GM18511 (cell line): Measurements from ENCODE around the gene LAMTOR4.

ENCODE experiments used
- ATAC-seq: cut with Tn5 transposase; IDR thresholded peaks from one replicate; pipeline ENCODE4 v1.9.1; 2021; ENCODE audit warnings: mild to moderate bottlenecking, moderate library complexity; ENCODE audit not compliant: unreplicated experiment

The LAMTOR4 gene

DNA sequence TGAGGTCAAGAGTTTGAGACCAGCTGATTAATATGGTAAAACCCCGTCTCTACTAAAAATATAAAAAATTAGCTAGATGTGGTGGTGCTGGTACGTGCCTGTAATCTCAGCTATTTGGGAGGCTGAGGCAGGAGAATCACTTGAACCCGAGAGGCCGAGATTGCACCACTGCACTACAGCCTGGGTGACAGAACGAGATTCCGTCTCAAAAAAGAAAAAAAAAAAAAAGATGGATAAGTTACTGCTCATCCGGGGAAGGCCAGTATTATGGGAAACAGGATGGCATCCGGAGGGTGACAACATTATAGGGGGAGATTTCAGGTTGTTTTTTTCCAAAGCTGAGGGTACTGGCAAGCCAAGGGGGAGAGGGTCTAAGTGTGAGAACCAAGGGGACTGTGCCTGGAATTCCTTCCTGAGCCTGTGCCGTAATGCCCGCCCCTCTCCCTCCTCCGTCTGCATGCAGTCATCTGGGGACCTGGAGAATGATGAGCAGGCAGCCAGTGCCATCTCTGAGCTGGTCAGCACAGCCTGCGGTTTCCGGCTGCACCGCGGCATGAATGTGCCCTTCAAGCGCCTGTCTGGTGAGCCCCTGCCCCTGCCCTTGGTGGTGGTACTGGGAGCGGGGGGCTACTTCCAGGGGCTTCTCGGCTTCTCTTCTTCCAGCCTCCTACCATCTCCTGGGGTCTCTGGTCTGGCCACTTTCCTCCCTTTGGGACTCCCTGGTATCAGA, 4.4 kb downstream of the LAMTOR4 start:
- no peak for ATAC-seq

DNA sequence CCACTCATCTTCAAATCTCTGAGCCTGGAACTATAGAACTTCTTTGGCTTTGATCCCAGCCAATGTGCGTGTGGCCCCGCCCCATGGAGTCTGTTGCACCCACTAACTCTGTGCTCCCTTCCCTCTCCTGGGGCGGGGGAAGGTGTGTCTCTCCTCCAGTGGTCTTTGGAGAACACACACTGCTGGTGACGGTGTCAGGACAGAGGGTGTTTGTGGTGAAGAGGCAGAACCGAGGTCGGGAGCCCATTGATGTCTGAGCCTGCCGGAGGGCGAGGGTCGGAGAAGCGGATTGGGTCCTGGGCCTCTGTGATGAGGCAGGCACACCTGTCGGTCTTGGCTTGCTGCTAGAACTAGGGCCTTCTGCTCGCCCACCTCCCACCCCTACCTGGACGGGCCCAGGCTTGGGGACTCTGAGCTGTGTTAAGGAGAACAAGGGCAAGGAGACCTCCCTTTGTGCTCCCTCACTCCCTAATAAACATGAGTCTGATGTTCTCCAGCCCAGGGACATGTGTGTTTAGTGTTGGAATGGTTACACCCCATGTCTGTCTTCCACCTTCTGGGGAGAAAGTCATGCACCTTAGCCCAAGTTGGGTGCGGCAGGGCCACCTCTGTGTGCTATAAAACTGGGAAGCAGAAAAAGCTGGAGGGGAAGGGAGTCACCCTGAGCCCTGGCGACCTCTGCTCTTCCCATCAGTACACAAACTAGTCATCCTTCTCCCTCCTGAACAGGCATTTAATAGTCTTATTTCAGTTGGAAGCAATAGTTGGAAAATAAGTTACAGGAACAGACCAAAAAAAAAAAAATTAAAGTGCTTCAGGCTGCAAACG, 5.2 kb downstream of the LAMTOR4 start:
- ATAC-seq: no peak

DNA sequence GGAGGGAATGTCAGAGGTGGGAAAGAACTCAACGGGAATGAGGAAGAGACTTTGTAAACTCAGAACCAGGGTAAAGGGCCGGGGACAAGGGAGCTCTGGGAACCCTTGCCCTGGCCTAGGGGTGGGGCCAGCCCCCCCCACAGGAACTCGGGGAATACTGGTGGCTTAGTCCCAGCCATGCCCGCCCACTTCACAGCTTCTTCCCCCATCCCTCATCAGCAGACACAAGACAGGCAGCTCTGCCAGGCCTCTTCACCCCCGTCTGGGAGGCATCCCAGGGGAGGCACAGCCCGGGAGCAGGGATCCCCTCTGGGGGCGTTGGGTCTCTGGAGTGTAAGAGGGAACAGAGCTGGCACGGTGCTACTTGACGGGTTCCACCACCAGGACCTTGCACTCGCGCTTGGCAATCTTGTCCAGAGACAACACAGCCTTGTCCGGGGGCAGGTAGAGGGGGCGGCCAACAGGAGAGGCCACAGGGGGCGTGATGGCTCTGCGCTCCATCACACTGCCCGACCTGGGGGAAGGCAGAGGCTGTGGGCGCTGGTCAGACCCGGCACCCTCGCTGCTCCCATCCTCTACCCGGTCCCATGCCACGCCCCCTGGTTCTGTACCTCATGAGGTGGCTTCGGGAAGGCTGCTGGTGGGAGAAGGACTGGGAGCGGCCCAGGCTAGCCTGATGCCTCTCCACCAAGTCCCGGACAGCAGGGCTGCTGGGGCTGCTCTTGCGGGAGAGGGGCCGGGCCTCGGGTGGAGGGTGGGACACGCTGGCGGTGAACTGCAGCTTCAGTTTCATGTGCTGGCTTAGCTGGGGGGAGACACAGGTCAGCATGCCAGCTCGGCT, 6.2 kb downstream of the LAMTOR4 start:
- ATAC-seq: no peak

DNA sequence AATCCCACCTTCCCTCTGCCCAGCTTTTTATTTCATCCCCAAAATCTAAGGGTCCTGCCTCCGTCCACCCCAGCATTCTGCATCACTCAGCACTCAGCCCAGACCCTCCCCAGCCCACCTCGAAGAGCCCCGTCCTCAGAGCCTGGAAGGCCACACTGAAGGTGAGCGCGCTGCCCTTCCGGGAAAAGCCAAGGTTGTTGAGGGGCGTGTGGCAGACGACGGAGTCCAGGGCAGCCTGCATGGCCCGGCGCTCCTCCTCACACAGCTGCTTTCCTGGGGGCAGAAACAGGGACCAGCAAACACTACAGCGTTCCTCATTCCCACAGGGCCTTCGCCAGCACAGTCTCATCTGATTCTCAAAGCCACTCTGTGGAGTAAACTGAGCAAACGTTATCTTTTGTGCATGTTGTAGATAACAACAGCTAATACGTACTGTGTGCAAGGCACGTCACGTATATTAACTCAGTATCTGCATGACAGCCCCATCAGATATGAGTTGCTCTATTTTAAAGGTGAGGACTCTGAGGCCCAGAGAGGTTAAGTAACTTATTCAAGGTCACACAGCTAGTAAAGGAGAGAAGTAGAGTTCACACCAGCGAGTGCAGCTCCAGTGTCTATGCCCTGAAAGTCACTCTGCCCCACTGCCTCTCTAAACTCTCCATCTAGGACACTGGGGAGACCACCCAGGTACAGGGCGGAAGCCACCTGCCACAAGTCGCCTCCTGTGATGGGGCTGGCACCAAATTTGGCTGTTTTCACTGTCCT, 7.0 kb downstream of the LAMTOR4 start:
- no peak for ATAC-seq

DNA sequence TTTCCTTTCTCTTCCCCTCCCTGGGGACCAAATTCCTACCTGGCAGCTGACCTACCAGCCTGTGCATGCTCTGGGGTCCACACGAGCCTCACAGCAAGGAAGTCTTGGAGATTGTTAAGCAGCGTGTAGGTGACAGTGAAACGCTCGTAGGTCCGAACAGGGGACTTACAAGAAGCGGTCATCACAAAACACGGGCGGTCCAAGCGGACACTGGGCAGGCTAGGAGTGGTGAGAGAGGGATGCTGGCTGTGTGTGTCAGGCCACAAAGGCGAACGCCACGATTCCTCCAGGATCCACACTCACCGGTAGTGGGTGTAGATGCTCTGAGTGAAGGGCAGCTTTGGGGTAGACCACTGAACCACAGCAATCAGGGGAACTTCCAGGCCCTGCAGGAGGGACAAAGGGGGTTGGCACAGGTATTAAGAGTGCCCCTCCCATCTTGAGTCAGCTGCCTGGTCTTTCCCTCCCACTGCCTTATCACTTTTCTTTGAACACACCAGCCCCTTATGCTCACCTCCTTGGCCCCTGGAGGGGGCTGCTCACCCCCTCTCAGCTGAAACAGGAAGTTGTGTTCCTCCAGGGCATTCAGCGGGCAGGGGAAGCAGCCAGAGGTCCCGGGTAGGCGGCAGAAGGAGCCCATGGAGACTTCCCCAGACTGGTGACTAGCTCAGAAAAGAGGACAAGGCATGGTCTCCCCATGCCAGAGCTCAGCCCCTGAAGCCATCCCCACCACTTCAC, 7.8 kb downstream of the LAMTOR4 start:
- no peak for ATAC-seq

DNA sequence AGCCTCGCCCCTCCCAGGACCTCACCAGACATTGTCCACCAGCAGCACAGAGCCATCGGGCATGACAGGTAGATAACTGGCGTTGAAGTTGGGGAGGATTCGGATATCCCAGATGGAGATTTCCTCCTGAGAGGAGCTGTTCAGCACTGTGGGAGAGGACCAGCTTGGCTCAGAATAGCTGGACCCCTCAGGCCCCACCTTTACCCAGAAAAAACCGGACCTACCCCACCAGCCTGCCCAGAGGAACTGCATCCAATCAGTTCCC, 8.3 kb downstream of the LAMTOR4 start:
- no peak for ATAC-seq

DNA sequence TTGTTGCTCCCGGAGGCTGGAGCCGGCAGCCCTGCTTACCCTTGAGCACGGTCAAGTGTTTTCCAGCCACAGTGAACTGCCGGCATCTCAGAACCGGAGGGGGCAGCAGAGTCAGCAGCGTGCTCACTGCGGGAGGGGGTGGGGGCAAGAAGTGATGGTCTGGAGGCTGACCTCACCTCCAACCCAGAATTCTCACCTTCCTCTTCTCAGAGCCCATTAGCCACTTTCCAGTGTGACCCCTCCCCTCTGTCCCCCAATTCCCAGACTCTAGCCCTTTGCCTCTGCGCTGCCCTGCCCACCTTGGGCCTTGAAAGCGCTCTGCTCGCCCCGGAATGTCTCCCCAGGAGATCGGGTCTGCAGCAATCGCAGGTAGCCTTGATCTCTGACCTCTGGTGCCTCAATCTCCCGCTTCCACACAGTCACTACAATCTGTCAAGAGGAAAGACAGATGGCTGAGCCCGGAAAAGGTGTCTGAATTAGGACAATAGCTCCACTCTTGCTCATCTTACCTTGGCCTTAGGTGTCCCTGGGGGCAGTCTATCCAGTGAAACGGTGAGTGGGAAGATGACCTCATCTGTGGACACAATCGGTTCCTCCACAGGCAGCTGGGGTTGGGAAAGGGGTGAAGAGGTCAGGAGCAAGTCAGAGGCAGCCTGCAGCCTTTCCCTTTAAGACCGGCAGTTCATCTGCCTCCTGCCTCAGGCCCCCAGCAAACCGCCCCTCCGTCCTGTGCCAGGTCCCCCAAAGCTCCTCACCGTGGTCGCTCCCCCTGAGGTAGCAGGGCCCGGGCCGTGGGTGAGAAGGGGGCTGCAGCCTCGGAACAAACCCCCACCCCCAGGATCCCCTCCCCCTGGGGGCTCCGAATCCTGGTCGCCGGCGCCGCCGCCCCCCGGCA, 8.9 kb downstream of the LAMTOR4 start:
- no peak for ATAC-seq

DNA sequence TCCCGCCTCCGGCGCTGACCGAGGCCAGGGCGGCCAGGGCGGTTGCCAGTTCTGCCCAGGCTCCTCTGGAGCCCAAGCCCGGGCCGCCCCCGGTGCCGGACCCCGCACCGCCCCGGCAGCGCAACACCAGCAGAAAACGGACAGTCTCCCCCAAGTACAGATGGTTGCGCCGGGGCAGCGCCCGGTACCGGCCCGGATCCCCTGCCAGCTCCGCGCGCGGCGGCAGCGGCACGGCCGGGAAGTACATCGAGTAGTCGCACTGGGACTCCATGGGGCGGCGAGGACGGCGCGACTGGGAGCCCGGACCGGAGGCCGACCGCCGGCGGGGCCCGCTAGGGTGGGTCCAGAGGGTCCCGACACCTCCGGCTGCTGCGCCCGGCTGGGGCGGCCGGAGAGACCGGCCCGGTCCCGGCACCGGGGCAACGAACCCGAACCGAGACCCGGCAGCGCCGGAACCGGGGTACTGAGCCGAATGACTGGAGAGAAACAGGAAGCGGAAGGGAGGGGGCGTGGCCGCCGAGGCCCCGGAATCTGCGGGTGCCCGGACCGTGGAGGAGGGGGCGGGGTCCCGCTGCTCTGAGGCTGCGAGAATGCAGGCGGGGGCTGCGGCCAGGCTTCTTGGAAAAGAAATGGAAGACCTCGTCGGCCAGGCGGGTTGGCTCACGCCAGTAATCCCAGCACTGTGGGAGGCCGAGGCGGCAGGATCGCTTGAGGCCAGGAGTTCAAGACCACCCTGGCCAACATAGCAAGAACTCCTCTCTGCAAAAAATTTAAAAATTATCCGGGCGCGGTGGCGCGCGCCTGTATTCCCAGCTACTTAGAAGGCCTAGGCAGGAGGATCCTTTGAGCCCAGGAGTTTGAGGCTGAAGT, 9.7 kb downstream of the LAMTOR4 start, which contains the start of gene TRAPPC14:
Gene TRAPPC14 (minus strand): TSS at position 495 of the 870 bp plus-strand sequence. CDS start 224 bp downstream, at position 271.
- peak; percentile 77 for ATAC-seq

DNA sequence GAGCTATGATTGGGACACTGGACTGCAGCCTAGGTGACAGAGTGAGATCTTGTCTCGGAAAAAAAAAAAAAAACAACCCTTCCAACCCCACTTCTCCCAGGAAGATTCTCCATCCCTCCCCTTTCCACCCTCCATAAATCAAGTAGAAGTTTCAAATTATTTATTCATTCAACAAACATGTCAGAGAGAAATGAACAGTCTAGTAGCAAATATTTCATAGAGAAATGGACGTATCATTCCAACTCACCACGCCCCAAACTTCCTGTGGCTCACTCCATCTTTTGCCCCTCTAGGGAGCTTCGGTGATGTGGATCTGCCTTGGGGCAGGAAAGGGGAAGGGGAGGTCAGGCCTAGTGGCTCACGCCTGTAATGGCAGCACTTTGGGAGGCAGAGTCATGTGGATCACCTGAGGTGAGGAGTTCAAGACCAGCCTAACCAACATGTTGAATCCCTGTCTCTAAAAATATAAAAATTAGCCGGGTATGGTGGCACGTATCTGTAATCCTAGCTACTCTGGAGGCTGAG, 10.4 kb downstream of the LAMTOR4 start:
- ATAC-seq: no peak

DNA sequence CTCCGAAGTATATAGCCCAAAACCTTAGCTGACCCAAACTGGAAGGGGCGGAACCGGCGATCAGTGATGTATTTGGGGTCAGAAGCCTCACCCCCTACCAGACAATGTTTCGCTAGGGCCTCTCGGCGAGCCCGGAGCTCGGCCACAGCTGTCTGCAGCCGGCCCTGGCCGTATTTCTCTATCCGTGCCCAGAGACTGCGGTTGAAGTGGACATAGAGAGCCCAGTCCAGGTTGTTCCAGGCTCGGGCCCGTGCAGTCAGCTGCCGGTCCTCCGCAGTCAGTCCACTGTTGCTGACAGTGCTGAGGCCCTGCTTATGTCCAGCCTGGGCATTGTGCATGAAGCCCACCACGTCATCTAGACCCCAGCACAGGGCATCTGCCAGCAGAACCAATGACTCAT, 11.3 kb downstream of the LAMTOR4 start:
- ATAC-seq: no peak

DNA sequence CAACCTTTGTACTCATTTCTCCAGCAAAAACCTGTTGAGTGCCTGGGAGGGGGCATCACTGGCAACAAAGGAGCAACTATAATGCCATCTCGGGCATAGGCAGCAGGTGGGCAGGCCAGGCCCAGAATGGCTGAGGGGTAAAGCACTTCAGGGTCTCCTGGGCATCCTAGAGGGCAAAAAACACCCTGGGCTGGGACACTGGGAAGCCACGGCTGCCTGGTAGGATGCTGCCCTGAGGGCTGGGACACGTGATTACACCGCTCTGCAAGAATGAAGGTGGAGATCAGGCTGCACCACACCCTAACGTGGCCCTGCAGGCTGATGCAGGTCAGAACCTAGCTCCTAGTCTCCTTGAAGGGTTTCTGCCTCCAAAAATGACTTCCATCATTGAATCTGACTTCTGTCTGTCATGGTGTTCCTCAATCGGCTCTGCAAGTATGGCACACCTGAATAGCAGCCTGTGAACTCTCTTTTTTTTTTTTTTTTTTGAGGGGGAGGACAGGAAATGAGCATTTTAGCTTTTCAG, 14.4 kb downstream of the LAMTOR4 start:
- ATAC-seq: no peak

DNA sequence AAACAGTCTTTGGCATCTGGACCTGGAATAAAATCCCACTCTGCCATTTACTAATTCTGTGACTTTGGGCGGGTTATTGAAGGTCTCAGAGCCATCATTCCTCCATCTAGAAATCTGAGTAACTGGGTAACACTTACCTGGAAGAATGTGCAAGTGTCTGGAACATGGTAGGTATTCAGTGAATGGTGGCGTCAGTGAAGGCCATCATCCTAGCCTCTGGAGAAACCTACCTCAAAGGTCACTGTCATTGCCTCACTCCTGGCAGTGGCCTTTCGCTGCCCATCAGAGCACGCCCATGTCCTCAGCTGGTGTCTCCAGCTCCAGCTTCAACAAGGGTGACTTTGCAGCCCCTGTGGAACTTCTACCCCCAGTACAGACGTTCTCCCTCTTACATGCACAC, 15.2 kb downstream of the LAMTOR4 start:
- no peak for ATAC-seq

DNA sequence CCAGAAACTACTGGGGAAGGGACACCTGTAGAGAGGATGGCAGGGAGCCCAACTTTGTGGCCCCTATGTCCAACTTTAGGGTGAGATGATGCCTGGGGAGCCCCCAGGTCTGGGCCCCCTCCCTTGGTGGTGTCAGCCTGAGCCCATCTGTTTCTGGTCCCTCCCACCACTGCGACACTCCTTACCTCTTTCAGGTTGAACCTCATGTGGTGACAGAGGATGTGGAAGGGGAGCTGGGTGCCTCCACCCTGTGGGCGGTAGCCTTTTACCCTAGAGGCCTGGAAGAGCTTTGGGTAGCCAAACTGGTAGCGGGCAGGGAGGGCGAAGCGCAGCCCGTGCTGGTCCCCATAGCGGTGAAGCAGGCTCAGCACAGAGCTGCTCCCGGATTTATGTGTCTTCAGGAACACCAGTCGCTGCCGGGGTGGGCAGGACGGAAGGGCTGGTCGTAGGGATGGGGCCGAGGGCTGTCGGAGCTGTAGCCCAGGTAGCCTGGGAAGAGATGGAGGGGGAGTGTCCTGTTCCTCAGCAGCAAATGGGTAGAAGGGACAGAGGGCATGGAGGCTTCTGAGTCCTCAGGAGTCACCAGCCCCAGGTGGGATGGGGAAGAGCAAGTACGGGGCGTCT, 17.7 kb downstream of the LAMTOR4 start:
- no peak for ATAC-seq

DNA sequence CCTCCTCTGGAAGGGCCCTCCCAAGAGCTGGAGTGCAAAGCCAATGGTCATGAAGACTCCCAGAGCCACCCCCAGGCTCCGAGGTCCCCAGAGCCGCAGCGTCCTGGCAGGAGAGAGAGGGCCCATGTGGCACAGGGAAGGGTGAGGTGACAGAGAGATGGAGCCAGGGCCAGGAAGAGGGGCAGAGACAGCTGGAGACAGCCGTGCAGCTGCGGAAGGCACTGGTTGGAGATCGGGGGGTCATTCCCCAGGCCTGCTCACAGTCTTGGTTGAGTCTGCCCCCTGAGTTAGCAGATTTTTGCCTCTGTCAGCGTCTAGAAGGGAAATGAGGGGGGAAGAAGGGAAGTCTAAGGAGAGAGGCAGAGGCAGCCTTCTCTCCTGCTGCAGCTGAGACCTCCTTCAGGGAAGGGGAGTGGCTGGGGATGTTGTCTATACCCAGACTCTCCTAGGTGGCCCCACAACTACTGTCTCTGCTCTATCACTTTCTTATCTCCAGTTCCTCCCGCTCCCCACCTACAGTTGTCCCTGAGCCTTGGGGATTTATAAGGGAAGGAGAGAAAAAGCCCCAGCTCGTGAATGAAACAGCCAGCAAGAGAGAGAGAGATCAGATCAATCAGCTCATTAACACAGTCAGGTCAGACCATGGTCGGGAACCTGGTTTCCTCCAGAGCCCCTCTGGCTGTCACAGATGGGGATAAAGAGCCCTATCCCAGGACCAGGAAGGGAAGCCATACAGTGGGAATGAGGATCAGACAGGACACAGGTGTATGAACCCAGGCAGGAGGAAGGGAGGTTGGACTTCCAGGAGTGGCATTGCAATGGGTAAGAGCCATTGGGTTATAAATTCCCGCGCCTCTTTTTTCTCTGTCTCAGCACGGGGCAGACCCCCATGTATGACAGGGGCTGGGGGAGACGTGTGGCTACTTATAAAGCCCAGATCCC, 18.5 kb downstream of the LAMTOR4 start:
- ATAC-seq: no peak

DNA sequence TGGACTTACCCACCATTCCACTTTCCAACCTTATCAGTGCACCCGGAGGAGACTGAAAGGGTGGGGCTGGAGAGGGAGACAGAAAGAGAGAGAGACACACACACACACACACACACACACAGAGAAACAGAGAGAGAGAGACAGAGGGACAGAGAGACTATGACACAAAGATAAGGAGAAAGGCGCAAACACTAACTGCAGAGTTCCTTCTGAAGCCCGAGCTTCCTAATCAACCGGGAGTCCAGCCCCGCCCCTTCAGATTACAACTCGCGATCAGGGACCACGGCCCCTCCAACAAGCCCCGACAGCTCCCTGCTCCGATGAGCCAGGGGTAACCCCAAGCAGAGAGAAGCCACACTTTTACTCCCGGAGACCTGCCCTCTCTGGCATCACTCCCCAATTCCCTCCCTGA, 19.2 kb downstream of the LAMTOR4 start:
- ATAC-seq: no peak
